Fibroblast of skin of scalp (primary cell): ENCODE measurements around the gene RAB19.
A peak's percentile ranks its signal among the peaks of the same experiment; 100 is the strongest.
"Not testable (repeated sequence)": the region's sequence is repeated elsewhere in the genome, so short reads cannot be mapped to it uniquely, and the experiment has no call there.

Experiments
- DNase-seq: peaks from one replicate; pipeline ENCODE4 v3.0.0-alpha.2; 2013

The RAB19 gene

DNA sequence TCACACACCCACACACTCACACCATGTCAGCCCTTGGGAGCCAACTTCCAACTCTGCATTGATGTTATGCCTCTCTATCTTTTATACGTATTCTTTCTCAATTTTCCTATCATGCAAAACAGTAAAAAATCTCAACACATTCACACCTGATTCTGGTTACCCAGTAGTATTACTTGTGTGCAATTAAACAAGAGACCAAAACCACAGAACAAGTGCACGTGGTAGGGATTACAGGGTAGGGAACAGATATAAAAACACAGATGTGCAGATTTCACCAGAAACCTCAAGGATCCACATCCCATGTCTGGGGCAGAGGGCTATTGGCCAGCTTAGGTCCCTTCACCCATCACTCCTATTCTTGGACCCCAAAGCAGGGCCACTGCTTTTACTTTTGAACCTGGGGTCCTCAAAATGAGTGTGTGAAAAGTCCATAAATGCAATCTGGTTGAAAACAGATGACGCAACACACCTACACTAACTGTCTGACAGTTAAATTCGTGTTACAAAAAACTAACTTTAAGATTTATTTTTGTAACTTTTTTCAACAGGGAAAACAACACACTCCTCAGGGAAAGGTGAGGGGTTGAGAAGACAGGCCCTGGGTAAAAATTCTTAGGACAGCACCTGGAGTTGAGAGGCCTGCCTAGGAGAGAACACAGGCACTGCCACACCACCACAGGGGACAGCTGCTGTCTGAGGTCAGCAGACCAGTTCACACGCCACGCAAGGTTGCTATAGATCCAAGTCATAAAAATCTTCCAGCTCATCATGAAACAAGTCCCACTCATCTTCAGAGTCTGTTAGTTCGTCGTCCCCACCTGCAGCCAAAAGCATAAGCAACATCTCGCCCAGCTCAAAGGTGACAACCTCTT lies 50.2 kb downstream of the RAB19 start:
- DNase-seq, result not testable (repeated sequence)

DNA sequence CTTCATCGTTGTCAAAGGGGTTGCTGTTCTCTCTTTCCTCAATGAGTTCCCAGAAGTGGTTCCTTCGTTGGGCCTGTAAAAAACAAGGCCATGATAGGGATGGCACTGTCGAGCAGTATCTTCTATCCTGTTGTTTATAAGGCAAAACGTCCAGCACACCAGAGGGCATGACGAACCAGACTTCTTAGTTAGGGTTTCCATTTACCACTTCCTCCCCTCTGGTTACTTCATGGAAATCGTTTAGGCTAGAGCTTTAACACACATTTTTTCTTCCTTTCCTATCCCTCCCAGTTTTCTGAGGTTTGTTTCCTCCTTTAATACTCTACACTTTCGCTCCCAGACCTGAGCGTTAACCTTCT lies 50.8 kb downstream of the RAB19 start:
- no peak for DNase-seq

DNA sequence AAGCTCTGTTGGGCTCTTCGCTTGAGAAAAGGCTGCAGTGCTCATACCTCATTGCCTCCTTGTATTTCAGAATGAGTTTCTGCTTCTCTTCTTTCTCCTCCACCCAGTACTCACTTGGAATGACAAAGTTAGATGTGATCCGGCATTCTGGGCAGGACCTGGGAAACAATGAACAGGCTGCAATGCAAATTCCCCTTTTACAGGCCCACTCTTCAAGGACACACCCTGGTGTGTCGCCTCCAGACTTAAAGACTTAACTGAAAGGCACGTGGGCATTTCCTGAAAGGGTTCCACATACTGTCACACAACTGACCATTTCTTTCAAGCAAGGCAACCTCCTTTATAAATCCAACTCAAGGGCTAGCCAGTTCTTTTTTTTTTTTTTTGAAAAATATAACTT lies 51.9 kb downstream of the RAB19 start:
- no peak for DNase-seq

DNA sequence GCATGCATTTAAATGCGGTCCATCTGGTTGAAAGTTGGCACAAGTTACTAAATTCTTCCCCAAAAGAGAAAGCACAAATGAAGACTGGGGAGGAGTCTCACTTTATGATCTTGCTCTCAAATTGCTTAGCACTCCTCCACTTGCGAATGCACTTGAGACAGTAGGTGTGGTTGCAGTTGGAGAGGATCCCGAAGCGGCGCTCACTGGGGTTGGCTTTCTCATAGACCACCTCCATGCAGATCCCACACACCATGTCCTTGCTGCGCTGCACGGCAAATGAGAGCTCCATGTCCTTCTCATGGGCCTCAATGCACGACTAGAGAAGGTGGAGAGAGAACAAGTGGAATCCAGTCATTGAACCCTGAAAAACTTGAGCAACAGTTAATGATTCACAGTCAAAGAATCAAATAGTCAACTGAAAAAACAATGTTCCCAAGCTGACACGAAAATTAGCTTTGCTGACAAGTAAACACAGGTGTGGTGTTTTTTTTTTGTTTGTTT lies 52.7 kb downstream of the RAB19 start:
- DNase-seq, result no peak

DNA sequence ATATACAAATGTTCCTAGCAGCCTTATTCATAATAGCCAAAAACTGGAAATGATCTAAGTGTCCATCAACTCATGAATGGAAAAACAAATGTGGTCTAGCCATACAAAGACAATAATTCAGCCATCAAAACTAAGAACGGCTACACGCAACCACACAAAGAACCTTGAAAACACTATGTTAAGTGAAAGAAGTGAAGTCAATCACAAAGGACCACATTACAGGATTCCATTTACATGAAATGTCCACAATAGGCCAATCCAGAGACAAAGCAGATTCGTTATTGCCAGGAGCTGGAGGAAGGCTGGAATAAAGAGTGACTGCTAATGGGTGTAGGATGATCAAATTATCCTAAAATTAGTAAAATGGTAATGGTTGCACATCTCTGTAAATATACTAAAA lies 54.3 kb downstream of the RAB19 start:
- no peak for DNase-seq

DNA sequence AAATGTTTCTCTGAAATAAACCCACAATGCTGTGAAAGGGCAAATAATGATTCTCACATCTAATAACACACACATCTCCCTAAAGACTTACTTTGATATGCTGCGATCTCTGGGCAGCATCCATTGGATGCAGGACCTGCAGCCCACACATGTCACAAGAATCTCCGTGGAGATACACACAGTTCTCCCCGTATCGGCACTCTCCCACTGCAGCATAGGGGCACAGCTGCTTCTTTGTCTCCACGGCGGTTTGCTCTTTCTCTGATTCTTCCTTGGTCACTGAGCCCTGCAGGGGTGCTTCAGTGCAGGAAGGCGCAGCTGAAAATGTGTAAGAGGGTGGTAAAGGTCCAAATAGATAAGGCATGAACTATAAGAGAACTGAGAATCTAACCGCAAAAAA lies 55.1 kb downstream of the RAB19 start:
- no peak for DNase-seq

DNA sequence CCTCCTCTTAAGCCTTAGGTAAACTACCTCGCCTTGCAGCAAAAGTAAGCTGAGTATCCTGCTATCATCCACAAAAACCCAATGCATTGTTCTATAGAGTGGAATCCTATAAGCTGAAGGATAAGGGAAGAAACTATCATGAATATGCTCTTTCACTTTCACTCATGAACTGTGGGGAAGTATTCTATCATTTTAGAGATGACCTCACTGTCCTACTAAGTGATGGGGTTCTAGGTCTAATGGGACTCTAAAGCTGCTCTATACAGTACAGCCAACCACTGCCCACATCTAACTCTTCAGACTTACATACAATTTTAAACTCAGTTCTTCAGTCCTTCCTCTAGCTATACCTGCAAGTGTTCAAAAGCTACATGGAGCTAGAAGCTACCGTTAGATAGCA lies 59.3 kb downstream of the RAB19 start:
- DNase-seq, result no peak

DNA sequence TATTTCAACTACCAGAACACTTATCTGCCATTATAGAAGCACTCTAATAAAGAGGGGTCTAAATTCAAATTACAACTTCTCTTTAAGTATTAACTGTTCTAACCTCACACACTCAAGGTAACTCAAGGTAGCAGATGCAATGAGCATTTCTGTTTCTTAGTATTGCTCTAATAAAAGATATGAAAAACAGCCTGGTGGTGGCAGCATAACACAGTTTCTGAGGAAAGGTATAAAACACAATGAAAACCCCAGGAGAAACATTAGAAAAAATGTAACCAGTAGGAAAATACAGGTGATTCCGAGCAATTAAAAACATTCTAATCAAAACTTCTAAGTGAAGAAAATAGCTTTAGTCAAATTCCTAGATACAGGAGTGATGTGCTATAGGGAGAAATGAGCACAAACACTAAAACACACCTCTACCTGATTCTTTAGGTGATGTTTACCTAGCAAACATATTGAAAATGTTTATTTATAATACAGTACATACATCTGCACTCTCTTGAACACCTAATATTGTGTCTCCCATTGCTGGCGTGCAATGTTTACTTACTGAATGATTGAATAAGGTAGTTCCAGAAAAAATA lies 72.0 kb downstream of the RAB19 start:
- peak; percentile 38 for DNase-seq

DNA sequence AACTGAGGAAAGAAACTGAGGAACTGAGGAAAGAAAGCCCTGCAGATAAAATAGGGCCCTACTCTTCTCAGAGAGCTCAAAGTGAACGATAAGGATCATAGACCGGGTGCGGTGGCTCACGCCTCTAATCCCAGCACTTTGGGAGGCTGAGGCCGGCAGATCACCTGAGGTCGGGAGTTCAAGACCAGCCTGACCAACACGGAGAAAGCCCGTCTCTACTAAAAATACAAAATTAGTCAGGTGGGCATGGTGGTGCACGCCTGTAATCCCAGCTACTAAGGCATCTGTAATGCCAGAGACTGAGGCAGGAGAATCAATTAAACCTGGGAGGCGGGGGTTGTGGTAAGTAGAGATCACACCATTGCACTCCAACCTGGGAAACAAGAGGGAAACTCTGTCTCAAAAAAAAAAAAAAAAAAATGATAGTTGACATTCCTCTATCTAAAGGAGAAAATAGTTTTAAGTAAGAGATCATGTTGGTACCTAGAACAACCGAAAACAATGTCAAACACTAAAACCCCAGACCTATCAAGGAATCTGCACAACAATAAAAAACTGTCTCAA lies 72.9 kb downstream of the RAB19 start:
- DNase-seq, result no peak
